LNCAP (cell line): ENCODE data around the gene DESI1.

ENCODE experiments used
- TF ChIP-seq, protein P1 (sequence below): fragments of 450-650 bp; IDR thresholded peaks from 2 replicates; pipeline ENCODE4 v1.5.1; 2017; ENCODE audit warnings: mild to moderate bottlenecking

The DESI1 gene

DNA sequence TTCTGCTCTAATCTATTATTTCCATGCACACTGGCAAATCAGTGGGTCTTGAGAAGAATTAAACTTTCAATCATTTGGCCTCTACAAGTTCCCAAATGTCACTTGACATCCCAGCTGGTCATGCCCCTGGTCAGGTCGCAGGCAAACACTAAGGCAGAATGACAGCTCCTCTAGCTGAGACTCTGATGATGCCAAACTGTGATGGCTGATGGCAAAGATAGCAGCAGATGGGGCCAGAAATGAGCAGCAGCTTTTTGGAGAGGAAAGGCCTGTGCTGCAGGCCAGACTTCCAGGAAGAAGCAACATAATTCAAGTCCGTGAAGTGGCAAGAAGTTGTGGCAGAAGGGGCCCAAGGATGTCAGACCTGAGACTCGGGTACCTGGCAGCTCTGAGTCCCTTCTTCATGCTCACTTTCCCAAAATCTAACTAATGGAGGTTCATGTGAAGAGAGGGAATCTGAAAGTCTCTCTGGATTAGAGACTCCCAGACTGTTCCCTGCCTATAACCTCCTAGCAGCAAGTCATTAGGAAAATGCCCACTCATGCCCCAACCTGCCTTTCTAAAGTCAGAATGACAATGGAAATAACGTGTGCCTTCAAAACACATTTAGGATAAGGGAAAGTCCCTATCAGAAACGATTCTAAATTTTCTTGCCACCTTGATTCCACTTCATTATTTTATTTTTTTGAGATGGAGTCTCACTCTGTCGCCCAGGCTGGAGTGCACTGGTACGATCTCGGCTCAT is 21.8 kb downstream of the DESI1 start:
- TF ChIP-seq, protein P1, sequence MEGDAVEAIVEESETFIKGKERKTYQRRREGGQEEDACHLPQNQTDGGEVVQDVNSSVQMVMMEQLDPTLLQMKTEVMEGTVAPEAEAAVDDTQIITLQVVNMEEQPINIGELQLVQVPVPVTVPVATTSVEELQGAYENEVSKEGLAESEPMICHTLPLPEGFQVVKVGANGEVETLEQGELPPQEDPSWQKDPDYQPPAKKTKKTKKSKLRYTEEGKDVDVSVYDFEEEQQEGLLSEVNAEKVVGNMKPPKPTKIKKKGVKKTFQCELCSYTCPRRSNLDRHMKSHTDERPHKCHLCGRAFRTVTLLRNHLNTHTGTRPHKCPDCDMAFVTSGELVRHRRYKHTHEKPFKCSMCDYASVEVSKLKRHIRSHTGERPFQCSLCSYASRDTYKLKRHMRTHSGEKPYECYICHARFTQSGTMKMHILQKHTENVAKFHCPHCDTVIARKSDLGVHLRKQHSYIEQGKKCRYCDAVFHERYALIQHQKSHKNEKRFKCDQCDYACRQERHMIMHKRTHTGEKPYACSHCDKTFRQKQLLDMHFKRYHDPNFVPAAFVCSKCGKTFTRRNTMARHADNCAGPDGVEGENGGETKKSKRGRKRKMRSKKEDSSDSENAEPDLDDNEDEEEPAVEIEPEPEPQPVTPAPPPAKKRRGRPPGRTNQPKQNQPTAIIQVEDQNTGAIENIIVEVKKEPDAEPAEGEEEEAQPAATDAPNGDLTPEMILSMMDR: no peak

DNA sequence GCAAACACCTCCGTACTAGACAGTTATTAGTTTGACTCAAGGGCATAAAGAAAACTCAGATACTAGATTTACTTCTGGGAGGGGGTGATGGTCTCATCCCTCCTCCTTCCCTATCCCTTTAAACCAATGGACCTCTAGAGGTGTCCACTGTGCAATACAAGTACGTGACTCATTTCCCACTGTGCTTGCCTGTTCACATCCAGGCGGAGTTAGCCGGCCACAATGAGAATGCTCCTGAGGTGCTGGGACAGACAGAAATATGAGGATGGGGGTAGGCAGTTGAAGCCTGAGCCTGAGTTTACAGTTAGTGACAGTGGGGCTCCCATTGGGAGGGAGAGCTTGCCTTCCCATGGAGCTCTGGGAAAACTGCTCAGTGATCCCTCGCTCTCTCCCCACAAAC is 22.8 kb downstream of the DESI1 start:
- TF ChIP-seq, protein P1: no peak

DNA sequence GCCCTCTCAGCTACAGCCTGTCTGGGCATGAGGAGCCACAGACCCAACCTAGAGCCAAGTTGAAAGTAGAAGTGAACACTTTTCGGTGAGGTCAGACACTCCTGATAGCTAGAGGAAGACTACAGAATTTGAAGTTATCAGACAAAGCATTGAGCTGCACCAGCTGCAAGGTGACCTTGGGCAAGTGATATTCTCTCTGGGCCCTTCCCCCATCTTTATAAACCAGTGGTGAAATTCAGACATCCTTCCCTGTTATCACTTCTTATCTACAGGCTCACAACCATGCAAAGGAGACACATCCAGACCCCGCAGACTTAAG is 23.2 kb downstream of the DESI1 start:
- TF ChIP-seq, protein P1: no peak

DNA sequence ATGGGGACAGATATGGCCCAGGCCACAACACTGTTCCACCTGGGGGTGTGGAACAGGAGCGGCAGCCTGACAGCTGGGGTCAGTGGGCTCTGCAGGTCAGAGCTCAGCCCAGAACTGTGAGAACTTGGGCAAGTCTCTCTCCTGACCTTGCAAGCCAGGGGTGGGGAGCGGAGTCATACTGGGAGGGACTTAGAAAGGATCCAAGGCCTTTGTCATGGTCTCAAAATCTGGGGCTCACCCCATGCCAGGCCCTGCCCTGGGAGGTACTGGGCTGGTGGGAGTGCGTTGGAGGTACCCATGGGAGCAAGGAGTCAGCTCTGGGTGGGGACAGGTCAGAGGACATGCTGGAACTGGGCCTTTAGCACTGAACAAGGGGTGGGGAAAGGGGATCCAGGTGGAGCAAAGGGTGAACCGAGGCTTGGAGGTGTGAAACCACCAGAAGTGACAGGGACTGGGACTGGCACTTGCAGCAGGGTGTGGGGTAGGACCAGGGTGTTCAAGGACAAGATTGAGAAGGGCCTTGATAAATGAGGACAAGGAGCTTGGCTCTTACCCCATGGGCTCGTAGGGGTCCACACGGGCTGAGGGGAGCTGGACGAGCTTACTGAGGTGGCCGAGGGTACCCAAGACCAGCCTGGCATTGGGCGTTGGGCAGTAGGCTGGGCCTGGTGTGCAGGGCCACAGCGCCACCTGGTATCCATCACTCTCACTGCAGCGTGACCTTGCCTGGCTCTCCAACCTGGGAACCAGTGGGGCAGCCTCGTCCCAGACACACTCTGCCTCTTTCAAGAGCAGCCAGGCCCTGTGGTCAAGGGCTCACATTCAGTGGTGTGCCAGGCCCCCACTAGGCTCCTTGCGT is 23.8 kb downstream of the DESI1 start:
- TF ChIP-seq, protein P1: peak; percentile 60

DNA sequence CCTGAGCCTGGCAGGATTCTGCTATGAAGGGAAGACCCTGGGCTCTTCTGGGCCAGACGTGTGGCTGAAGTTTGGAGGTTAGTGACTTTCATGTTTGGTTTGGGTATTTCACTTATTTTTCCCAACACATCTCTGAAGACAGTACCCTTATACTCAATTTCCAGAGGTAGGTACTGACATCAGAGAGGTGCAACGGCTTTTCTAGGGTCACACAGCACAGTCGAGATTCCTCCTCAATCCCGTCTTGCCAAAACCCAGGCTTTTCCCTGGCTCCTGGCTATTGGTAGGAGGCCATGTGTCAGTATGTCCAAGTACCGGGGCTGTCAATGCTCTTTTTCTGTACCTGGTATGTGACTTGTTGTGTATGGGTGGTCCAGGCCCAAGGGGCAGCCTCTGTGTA is 25.1 kb downstream of the DESI1 start:
- TF ChIP-seq, protein P1: no peak

DNA sequence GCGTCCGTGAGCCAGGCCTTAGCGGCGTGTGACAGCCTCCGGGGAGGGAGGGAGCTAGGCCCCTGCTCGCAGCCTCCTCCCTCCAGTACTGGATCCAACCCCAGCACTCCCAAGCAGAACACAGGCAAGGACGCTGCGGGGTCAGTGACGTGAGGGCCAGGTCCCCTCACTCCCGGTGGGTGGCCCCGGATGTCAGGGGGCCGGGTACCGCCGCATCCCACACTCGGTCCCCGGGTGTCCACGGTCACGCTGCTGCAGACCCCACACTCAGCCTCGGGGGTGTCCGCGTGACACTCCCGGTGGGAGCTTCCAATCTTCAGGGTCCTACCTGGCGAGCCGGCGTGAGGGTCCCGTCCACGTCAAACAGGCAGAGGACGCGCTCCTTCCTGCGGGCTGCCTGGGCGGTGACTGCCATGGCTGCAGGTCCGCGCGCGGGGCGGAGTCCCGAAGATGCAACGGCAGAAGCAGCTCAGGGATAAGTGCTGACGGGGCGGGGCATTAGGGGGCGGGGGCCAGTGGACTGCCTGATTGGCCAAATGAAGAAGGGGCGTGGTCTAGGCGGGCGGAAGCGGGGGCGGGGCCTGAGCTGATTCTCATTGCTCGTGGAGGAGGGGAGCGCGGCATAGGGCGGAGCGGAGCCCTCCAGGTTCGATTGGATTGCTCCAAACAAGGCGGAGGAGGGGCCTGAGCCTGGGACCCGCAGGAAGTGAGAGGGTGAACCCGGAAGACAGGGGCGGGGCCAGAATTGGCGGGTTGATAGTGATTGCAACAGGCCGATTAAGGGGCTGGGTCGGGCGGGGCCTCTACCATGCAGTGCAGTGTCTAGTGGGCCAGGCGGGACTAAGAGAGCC is 31.2 kb downstream of the DESI1 start, which contains the start of gene PMM1:
TSS of gene PMM1 (minus strand) at position 450 of the 851 bp plus-strand sequence. CDS start at position 415, 35 bp downstream.
- TF ChIP-seq, protein P1: no peak

DNA sequence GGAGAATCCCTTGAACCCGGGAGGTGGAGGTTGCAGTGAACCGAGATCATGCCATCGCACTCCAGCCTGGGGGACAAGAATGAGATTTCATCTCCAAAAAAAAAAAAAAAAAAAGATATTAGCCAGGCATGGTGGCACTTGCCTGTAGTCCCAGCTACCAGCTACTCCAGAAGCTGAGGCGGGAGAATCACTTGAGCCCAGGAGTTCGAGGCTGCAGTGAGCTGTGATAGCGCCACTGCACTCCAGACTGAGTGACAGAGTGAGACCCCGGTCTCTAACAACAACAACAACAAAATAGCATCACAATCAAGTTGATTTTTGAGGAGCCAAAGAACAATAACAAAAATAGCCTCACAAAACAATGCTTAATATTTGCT is 33.5 kb downstream of the DESI1 start:
- TF ChIP-seq, protein P1: no peak
